Hindlimb muscle (tissue), 1 donor: ENCODE results near the gene DSC3. TPM values are rescaled to one million over a fixed set of nuclear protein-coding genes. Genes with fewer than 3 reads are reported as not detected.

Experiments
- DNase-seq: peaks from one replicate; pipeline ENCODE4 v3.0.0-alpha.2; 2013
- polyA plus RNA-seq: library from polyadenylated mRNA; unstranded; fragments of 120-200 nt; gene quantifications from one replicate; pipeline ENCODE4 v1.2.1, GENCODE V29; 2013; ENCODE audit not compliant: insufficient read length

The DSC3 gene
- polyA plus RNA-seq, 1 donor, result 1.8 TPM

DNA sequence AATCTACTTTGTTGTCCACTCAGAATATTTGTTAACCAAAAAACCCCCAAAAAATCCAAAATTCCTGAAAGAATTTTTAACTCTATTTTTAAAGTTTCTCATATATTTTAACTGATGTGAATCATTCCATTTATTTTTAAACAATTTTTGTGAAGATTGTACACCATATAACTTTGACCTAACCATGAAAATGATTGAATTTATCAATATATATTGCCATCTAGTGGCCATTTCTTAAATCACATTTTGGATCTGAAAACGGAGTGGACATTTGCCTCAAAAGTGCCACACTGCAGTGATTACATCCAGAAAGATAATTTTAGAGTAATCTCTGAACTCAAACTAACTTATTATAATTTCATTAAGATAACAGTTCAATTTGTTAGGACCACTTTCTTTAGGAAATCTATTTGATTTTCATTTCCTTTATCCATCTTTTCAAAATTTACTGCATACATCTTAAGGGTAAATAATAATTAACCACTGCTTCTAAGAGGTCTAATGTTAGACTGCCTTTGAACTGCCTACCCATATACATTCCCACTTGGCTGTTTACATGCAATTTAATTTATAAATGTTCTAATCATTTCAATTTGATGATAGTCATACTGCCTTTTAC lies 71.1 kb downstream of the DSC3 start:
- DNase-seq, result peak; percentile 18

DNA sequence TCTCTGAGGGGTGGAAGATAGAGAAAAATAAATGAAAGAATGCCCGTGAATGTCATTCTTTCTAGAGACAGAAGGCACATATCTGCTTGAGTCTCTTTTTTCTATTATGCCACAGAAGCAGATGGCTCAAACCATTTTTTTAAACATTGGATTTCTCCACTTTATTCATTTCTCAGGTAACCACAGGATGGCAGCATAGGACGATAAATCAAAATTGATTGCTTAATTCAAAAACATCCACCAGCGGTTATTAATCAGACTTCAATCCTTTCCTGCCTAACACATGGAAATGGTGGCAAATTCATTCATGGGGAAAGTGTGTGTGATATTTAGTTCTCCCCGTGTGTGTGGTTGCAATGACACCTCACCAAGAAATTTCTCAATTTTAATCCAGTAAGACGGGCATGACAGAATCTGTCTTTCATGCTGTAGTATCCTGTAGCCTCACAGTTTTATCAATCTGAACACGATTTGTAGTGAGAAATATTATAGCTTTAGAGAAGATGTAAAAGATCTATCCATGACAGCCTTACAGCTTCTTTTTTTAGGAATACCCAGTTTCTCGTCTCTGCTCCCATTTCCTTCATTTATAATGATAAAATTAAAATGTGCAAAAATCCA lies 72.2 kb downstream of the DSC3 start:
- no peak for DNase-seq

DNA sequence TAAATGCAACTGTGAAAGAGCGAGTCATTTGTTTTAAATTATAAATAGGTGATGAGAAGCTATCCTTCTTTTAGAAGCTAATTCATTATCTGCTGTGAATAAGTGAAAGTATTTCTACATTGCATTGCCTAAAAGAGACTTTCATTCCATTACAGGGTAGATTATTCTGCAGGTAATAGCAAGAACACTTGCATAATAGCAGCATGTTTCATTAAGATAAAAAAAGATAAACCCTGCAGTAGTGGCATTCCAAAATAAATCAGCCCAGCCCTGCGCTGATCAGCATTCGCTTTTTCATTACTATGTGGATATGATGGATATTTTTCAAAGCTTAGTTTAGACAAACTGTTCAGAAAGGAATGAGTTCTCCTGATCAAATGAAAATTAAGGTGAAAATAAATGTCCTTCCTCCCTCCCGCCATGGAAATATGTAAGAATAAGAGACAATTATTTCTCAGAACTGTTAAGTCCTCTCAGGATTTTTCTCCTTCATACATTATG lies 72.8 kb downstream of the DSC3 start:
- no peak for DNase-seq

DNA sequence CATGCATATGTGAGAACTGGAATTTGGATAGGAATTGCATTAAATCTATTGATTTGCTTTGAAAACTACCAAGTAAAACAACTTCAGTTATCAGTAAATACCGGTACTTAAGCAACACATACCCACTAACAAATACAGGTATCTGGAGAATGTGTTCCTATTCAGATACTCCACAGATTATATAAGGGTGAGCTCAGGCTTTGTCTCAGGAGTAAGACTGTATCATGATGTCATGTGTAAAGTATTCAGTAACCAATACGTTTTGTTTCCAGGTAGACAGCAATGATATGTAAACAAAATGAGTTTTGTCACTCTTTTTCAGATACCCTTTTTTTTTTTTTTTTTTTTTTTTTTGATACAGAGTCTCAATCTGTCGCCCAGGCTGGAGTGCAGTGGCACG lies 74.8 kb downstream of the DSC3 start:
- DNase-seq, result no peak

DNA sequence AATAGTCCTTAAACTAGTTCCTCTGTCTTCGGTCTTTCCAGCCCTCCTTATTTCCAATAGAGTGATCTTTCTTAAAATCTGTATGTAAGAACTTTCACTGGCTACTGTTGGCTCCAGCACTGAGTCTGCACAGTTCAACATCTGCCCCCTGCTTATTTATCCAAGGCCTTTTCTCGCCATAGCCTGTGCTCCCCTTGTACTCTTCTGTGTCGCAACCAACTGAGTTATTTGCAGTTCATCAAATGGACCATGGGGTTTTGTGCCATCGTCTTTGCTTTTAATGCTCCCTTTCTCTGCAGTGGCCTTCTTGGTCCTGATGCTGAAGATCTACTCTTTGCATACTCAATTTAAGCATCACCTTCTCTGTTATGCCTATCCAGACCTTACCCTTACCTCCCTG lies 77.3 kb downstream of the DSC3 start:
- DNase-seq, result no peak

DNA sequence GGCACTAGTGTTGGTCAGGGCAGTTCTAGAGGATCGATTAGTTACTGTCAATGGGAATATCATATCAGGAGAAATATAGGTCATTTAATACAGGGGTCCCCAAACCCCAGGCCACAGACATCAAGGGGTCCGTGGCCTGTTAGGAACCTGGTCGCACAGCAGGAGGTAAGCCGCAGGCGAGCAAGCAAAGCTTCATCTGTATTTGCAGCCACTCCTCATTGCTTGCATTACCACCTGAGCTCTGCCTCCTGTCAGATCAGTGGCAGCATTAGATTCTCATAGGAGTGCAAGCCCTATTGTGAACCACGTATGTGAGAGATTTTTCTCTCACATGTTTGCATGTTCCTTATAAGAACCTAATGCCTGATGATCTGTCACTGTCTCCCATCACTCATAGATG lies 81.9 kb downstream of the DSC3 start:
- DNase-seq, result no peak

DNA sequence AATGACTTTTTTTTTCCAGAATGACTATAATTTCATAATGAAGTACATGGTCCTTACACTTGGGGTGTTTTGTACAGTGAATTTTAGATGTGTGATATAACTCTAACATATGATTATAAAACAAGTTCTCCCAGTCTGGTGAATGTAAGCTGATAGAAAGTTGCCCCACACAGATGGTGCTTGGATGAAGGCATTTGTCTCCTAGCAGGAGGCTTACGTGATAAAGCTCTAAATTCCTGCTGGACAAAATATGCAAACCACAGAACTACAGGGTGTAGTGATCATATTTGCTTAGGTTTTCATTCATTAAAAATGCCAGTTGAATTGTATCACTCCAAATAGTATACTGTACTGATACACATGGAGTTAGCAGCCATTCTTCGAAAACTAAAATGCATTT lies 85.5 kb downstream of the DSC3 start:
- DNase-seq, result no peak

DNA sequence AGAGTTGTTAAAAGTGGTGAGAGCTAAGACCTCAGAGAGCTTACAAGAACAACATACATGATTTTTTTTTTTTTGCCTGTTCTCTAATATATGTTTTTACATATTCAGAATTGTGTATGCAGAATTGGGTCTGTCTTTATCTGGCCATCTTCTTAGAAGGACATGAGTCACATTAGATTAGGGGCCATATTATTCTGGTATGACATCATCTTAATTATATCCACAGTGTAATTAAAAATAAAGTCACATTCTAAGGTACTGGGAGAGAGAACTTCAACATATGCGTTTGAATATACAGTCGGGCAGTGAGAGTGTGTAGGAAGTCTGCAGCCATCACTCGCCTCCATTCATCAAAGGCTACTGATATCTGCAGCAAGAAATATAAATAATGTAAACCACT lies 88.3 kb downstream of the DSC3 start:
- no peak for DNase-seq

DNA sequence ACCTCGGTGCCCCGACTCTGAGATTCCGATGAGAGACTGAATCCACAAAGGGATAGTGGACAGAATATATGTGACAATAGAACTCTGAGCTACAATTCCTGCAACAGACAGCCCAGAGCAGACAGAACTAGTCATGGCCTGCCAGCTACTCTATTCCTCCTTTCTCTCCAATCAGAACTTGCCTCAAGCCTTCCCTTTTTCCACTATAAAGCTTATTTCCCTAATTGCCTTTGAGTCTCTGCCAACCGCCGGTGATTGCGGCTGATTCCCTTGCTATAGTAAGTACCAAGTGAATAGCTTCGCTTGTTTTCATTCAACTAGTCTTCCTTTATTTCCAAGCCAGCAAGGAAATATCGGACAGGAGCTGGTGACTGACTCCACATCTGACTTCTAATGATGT lies 96.8 kb downstream of the DSC3 start:
- DNase-seq, result no peak

DNA sequence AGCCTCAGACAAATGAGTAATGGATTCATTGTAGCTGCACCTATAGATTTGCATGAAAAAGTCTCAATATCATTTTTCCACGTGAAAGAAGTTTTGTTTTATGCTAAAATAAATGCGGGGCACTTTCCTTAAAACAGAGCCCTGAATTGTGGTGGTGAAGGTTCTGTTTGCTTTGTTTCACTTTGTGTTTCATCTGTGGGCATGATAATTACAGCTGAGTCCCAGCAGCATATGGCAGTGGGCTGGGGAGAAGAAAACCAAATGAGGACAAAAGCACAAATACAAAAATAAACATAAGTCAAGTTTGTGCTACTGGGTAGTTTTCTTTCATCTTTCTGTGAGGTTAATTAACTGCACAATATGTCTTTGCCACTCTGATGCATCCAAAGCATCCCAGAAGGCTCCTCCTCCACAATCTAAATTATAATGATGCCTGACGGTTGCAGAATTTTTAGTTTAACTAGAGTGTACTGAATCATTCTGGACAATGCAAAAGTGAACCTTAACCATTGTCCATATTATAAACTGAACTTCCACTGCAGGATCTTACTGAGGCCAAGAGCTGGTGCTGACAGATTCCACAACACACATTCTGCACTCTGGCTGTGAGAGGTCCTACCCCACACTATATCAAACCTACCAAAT lies 97.6 kb downstream of the DSC3 start:
- DNase-seq, result no peak

DNA sequence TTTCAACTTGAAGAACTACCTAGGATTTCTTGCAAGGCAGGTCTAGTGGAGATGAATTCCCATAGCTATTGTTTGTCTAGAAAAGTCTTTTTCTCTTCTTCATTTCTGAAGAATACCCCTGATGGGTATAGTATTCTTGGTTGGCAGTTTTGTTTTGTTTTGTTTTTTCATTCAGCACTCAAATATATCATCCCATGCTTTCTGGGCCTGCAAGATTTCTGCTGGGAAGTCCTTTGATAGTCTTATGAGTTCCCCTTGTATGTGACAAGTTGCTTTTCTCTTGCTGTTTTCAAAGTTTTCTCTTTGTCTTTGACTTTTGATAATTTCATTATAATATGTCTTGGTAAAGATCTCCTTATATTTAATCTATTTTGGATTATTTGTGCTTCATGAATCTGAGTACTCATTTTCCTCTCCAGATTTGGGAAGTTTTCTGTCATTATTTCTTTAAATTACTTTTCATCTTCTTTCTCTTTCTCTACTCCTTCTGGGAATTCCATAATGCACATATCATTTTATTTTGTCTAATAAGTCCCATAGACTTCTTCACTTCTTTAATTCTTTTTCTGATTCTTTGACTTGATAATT lies 101.5 kb downstream of the DSC3 start:
- no peak for DNase-seq

Other genes starting within 250 kb of the DSC3 start
- 8.9 TPM for gene DSC2, start 59.7 kb upstream of the DSC3 start, polyA plus RNA-seq
- gene DSC1, start 120.1 kb upstream of the DSC3 start, polyA plus RNA-seq, result 0.56 TPM